ENCODE data around the gene CYTH4. TPM values are rescaled to one million over a fixed set of nuclear protein-coding genes. Genes with fewer than 3 reads are reported as not detected.
A peak's percentile ranks its signal among the peaks of the same experiment; 100 is the strongest.

The CYTH4 gene
- polyA plus RNA-seq, 1 donor (not counting 4 experiments of a cell fraction or from before 2014, with no cell fraction given) = 0.05 TPM

DNA sequence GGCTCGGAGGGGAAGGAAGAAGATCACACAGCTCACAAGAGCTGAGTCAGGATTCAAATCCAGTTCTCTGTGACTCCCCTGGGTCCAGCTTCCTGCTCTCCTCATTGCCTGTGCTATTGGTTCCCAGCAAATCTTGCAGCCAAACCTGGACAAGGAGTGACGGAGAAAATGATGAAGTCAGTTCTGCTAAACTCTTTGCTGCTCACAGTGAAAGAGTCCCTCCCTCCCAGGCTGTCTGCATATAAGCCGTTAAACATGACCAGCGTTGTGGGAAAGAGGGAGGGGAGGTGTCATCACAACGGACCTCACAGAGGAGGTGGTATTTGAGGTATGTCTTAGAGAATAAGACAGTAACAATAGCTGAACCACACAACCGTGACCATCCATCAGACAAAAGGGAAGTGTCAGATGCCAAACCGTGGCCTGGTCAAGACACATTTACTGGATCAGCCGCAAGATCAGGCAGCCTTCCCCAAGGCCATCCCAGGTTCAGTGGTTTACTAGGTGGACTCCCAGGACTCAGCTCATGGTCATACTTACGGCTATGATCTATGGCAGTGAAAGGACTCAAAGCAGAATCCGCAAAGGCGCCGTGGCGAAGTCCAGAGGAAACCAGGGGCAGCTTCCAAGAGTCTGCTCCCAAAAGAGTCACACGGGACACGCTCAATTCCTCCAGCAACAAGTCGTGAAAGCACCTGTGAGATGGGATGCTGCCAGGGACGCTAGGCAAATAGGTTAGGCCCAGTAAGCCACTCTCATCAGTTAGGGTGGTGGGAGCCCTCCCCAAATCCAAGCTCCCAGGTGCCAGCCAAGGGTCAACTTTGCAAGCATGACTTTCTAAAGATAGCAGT lies 2.8 kb upstream of the CYTH4 start:
- no peak overlapping the region for H3K4me3 ChIP-seq (ENCODE audit: control insufficient read depth in 2 of 3, extremely low read depth in 1 of 3, insufficient read depth in 2 of 3, low read depth in 1 of 3, low read length in 3 of 3)
- no peaks in the 10 kb centered on the region for H3K36me3 ChIP-seq (ENCODE audit: control insufficient read depth in 2 of 2, extremely low read depth in 1 of 2, insufficient read depth in 2 of 2, low read length in 2 of 2)
- H3K9me1 ChIP-seq (ENCODE audit: control insufficient read depth, extremely low read depth, insufficient read depth, low read length) = no peaks in the 10 kb centered on the region
- dilution Hi-C loops (cut with MboI; ENCODE audit: extremely low pct_ligation_motif_present, low sequenced_read_pairs) = no loop called here
- TF ChIP-seq, protein P1, sequence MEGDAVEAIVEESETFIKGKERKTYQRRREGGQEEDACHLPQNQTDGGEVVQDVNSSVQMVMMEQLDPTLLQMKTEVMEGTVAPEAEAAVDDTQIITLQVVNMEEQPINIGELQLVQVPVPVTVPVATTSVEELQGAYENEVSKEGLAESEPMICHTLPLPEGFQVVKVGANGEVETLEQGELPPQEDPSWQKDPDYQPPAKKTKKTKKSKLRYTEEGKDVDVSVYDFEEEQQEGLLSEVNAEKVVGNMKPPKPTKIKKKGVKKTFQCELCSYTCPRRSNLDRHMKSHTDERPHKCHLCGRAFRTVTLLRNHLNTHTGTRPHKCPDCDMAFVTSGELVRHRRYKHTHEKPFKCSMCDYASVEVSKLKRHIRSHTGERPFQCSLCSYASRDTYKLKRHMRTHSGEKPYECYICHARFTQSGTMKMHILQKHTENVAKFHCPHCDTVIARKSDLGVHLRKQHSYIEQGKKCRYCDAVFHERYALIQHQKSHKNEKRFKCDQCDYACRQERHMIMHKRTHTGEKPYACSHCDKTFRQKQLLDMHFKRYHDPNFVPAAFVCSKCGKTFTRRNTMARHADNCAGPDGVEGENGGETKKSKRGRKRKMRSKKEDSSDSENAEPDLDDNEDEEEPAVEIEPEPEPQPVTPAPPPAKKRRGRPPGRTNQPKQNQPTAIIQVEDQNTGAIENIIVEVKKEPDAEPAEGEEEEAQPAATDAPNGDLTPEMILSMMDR (optimal IDR thresholded peaks at IDR 0.05 in 1 of 3, IDR thresholded peaks at IDR 0.05 in 1 of 3, conservative IDR thresholded peaks at IDR 0.05 in 1 of 3; ENCODE audit: extremely low read depth in 1 of 3, insufficient read depth in 2 of 3, low read length in 3 of 3) = no peak
- no peak for TF ChIP-seq EZH2 (IDR thresholded peaks at IDR 0.05; ENCODE audit: low read length)
- H3K27ac ChIP-seq (ENCODE audit: control insufficient read depth, insufficient read depth, low read length) = no peak overlapping the region
- no peaks in the 10 kb centered on the region for H3K27me3 ChIP-seq (ENCODE audit: control insufficient read depth, extremely low read depth, insufficient read depth, low read length)
- peaks cover 13% of the 10 kb centered on the region for H3K4me1 ChIP-seq (ENCODE audit: control insufficient read depth, extremely low read depth, insufficient read depth, low read length)
- H3K79me2 ChIP-seq (ENCODE audit: control insufficient read depth, insufficient read depth, low read length) = no peaks in the 10 kb centered on the region
- H2AFZ ChIP-seq (ENCODE audit: control insufficient read depth, low read length) = no peak overlapping the region
- no peak for DNase-seq (ENCODE audit: low read depth, low spot score)
- FAIRE-seq = peak; percentile 17
- H3K4me2 ChIP-seq (ENCODE audit: control insufficient read depth, extremely low read depth, insufficient read depth, low read depth, low read length) = no peak overlapping the region
- H3K9me3 ChIP-seq (ENCODE audit: control insufficient read depth, low read depth, low read length) = no peaks in the 10 kb centered on the region
- no peak overlapping the region for H3K9ac ChIP-seq (ENCODE audit: control insufficient read depth, extremely low read depth, insufficient read depth, low read length)
- H4K20me1 ChIP-seq (ENCODE audit: control insufficient read depth, extremely low read depth, insufficient read depth, low read length) = no peaks in the 10 kb centered on the region

DNA sequence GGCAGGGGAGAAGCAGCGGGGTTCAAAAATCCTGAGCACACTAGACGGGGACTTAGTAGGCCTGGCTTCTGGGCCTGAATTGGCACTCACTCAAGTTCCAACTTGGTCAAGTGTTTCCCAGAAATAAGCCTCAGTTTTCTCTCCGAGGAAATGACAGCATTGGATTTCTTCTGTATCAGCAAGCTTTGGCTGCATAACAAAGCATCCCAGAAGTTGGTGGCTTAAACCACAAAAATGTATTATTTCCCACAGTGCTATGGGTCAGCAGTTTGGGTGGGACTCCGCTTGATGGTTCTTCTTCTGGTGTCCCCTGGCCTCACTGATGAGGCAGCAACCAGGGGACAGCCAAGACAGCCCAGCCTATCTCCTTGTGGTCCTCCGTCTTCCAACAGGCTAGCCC lies 1.6 kb upstream of the CYTH4 start:
- H3K27ac ChIP-seq (ENCODE audit: control insufficient read depth, insufficient read depth, low read length) = no peak overlapping the region
- FAIRE-seq = peak; percentile 39

More for the DNA sequence above, 1.6 kb upstream of the CYTH4 start:
- dilution Hi-C loops (cut with MboI; ENCODE audit: extremely low pct_ligation_motif_present, low sequenced_read_pairs) = no loop called here
- Histone ChIP-seq H3K4me1 (ENCODE audit: control insufficient read depth, extremely low read depth, insufficient read depth, low read length) (peaks cover 13% of the 10 kb centered on the region), H3K4me2 (ENCODE audit: control insufficient read depth, extremely low read depth, insufficient read depth, low read depth, low read length) (no peak overlapping the region), H3K36me3 (ENCODE audit: control insufficient read depth in 2 of 2, extremely low read depth in 1 of 2, insufficient read depth in 2 of 2, low read length in 2 of 2) (no peaks in the 10 kb centered on the region), H2AFZ (ENCODE audit: control insufficient read depth, low read length) (no peak overlapping the region), H3K9me1 (ENCODE audit: control insufficient read depth, extremely low read depth, insufficient read depth, low read length) (no peaks in the 10 kb centered on the region), H3K79me2 (ENCODE audit: control insufficient read depth, insufficient read depth, low read length) (no peaks in the 10 kb centered on the region), H3K4me3 (ENCODE audit: control insufficient read depth in 2 of 3, extremely low read depth in 1 of 3, insufficient read depth in 2 of 3, low read depth in 1 of 3, low read length in 3 of 3) (no peak overlapping the region), H3K9ac (ENCODE audit: control insufficient read depth, extremely low read depth, insufficient read depth, low read length) (no peak overlapping the region), H3K27me3 (ENCODE audit: control insufficient read depth, extremely low read depth, insufficient read depth, low read length) (no peaks in the 10 kb centered on the region), H4K20me1 (ENCODE audit: control insufficient read depth, extremely low read depth, insufficient read depth, low read length) (no peaks in the 10 kb centered on the region), H3K9me3 (ENCODE audit: control insufficient read depth, low read depth, low read length) (no peaks in the 10 kb centered on the region)
- TF ChIP-seq, protein P1 (optimal IDR thresholded peaks at IDR 0.05 in 1 of 3, IDR thresholded peaks at IDR 0.05 in 1 of 3, conservative IDR thresholded peaks at IDR 0.05 in 1 of 3; ENCODE audit: extremely low read depth in 1 of 3, insufficient read depth in 2 of 3, low read length in 3 of 3) = no peak
- no peak for TF ChIP-seq EZH2 (IDR thresholded peaks at IDR 0.05; ENCODE audit: low read length)
- DNase-seq (ENCODE audit: low read depth, low spot score) = no peak
